Kidney glomerular epithelial cell (primary cell): ENCODE measurements around the gene LYST.
"Not testable (repeated sequence)": the region's sequence is repeated elsewhere in the genome, so short reads cannot be mapped to it uniquely, and the experiment has no call there.

Experiments used
- DNase-seq: peaks from one replicate; lab custom pipeline; 2025; lab: John Stamatoyannopoulos, UW

LYST gene

DNA sequence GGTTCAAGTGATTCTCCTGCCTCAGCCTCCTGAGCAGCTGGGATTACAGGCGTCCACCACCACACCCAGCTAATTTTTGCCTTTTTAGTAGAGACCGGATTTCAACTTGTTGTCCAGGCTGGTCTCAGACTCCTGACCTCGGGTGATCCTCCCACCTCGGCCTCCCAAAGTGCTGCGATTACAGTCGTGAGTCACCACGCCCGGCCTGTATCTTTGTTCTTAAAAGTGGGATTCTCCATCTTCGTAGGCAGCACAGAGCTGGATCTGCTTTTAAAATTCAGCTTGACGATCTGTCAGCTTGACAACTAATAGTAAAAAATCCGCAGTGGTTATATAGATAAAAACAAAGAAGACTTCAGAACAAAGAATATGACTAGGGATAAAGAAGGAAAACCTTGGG is 214.3 kb downstream of the LYST start:
- DNase-seq, result no peak

DNA sequence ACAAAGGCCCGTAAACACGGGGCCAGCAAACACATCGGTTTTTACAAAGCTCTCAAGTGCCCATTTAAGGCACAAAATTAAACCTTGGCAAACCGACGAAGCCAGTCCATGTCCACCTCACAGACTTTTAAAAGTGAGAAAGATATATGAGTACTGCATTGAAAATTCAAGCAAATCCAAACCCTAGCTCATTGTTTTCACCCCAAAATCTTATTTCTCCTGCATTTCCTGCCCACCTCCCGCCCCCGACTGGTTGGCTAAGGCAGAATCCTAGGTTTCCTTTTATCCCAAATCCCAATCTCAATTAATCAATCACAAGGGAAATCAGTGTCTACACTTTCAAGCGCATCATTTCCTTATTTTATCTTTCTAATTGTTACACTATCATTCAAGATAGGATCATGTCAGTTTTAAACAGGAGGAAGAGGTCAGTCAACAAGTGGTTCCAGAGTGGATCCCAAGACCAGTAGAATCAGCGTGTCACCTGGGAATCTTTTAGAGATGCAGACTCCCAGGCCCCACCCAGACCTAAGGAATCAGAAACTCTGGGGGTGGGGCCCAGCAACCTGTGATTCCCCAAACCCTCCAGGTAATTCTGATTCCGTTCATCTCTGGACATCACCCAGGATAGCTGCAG is 215.4 kb downstream of the LYST start:
- no peak for DNase-seq

DNA sequence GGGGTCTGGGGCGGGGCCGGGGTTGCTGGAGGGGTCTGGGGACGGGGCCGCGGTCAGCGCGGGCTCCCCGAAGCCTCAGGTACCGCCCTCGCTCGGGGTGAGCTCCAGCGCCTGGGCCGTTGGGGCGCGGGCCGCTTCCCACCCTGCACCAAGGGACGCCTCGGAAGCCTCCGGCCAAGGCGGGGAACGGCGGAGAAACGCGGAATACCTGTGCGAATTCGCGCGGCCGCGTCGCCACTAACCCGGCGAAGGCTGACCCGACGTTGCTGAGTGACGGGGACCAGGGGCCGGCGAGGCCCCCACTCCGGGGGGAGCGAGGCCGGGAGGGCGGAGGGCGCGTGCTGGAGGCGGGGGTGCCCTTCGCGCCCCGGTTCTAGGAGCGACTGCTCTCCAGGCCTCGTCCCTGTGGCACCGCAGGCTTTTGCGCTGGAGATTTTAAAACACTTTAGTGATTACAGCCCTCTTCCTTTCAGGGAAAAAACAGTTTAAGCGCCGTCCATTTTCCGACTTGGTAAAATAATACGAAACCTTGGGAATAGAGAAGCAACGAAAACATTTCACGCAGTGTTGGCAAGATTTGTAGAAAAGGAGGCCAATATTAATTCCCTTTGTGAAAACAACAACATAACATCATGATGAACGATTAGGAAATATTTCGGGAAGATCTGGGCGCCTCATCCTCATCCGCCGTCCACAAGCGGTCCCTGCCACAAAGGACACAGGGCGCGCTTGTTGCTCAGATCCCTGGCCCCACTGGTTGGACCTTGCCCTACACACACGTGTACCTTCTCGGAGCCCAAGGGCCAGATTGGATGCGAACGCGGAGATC is 216.2 kb downstream of the LYST start:
- no peak for DNase-seq

DNA sequence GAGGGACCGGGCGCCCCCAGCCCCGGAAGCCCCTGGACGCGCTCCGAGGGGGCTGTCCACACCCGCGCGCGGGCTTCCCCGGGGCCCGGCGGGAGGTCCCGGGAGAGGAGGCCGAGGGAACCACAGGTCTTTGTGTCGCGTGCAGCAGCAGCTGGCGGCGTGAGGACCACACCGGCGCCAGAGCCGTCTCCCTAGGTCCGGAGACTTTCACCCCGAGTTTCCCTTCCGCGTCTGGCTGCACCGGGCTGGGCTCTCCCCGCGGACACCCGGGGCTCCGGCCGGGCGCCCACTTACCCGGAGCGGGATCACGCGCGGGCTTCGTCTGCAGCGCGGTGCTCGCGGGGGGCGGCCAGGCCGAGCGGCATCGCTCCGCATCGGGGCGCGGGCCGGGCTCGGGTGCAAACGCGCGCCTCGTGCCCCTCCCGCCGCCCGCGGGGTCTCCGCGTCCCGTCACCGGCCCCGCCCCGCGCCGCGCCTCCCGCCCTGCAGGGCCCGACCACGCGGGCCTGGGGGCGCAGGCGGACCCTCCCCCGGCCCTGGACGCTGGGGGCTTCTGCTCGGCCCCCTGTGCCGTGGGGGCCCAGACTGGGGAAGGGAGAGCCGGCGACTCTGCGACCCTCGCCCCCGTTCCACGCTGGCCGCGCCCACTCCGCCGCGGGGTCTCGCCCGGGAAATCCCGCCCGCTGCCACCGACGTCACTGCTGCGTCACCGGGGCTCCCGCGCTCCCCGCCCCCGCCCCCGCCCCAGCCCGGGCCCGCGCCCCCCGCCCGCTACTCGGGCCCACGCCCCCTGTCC is 217.1 kb downstream of the LYST start, which contains the start of gene GNG4:
Gene GNG4, minus strand, starts transcription at position 417 of the 796 bp plus-strand sequence. CDS start 65,946 bp downstream, outside the sequence.
- DNase-seq, result no peak

DNA sequence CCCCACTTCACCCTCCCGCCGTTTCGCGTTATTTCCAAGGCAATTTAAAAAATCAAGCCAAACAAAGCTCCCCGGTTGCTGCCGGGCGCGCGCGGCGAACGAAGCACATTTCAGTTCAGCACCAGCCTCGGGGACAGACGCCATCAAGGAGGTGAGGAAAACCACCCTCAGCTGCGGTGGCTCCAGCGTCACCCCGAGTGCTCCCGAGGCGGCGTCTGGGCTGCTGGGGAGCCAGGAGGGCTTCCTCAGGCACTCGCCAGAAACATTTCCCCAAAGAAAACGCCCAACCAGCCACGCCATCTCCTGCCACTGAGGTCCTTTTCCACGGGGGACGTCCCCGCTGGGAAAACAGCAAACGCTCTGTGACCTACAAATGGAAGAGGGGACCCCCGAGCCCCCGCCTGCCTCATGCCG is 217.7 kb downstream of the LYST start:
- peak; percentile 25 for DNase-seq

DNA sequence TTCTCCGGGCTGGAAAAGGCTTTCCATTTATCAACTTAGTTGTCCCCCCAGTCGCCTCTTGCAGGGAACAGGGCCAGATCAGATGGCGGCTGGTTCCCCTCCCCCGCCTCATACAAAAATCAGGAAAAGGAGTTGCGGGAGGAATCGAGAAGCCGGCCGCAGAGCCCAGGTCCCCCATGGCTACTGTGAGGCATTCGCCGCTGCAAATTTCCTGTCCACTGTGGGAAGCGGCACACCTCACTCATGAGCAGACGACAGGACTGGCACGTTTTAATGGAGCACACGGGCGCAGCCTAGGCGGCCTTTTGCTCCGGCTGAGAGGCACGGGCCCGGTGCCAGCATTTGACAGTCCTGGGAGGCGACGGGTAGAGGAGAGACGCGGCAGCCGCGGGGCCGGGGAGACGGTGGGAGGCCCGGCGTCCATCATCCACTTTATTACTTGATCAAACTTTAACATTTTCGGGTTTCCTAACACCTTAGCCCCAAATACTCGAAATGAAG is 218.2 kb downstream of the LYST start:
- no peak for DNase-seq

DNA sequence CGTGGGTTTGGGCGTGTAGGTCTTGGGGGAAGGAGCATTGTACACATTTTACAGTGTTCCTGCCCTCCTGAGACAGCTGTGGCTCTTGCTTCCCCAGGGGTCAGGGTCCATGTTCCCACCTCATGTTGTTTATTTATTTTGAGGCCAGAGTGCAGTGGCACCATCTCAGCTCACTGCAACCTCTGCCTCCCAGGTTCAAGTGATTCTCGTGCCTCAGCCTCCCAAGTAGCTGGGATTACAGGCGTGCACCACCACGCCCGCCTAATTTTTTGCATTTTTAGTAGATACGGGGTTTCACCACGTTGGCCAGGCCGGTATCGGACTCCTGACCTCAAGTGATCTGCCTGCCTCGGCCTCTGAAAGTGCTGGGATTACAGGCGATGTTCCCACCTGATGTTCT is 219.2 kb downstream of the LYST start:
- DNase-seq, result not testable (repeated sequence)

DNA sequence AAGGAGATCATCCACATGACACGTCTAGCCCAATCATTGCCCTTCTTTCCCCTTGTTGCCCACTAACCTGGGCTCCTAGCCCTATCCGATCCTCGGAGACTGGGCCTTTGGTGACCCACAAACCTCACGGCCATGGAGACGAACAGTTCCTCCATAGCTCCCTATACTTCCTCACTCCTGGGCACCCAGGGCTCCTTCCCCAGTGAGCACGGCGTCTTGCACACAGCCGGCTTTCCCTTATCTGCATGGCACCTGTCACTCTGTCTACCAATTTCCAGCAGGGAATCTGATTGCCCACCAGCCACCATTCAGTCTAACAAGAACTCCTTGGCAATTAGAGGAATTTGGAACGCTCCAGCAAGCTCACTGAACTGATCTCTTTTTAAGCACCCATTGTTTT is 220.2 kb downstream of the LYST start:
- no peak for DNase-seq

DNA sequence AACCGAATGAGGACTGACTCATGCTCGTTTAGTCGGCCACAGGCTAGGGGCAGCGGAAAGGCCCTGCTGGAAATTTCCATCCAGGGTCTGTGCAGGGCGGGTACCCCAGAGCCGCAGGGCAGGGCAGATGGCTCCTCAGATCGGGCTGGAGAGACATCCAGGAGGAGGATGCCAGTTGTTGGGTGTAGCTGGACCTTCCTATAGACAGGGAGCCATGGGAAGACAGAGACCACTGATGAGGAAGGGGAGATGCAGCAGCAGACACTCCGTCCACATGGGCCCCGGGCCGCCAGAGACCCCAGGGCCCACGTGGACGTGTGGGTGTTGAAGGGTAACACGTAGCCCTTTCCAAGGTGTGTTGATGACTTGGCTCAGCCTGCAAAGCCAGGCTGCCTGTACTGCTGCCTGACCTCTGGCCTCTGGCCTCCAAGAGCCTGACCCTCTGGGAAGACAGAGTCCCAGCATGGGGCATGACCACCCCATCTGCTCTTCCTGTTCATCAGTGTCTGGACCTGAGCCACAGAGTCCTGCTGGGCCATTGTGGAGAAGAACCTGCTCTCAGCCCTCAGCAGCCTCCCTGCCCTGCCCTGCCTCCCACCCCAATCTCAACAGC is 221.9 kb downstream of the LYST start:
- no peak for DNase-seq

DNA sequence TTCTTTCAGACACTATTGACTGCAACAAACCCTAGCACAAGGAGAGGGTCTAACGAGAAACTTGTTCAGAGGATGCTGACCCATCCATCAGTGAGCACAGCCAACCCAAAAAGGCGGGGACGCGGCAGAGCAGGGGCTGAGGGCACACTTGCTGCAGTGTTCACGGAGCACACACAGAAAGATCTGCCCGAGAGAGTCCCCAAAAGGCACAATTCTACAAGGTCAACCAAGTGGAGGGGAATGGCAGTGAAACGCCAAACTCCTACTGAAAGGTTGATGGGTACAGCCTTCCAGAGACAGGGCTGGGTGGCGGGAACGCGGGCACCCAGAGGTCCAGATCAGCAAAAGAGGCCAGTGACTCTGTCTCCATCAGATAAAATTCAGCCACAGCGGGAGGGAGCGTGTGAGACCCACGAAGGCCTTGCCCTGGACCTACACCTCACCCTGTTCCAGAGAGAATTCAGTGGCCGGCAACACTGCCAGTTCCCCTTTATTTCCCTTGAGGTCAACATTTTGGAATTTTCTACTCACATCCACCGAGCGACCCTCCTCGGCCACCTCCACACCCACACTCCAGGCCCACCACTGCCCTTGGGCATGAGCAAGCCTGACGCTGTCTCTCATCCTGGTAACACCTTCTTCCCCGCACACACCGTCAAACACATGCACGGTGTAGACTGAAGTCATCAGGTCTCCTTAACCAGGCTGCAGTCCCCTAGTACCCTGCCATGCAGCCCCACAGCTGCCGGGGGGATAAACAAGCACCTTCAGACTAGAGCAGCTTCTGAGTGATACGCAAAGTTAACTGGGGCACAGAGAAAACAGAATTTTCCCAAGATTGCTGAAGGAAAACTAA is 222.6 kb downstream of the LYST start:
- no peak for DNase-seq

DNA sequence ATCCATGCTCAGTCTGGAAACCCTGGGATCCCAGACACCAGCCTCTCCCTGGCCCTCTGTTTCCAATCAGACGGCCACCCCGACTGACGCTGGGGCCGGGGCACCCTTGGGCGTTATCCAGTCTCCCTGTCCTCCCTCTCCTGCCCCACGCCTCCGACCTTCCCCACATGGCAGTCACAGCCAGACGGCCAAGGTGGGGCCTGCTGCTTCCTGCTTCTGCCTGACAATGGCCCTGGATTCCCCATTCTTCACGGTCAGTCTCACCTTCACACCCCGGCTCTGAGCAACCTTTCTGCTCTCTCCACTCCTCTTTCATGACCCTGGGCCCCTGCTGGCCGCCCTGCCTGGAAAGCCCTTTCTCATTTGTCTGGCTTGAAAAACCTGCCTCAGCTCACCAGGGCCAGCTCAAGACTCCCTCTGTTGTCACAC is 223.7 kb downstream of the LYST start:
- DNase-seq, result no peak

DNA sequence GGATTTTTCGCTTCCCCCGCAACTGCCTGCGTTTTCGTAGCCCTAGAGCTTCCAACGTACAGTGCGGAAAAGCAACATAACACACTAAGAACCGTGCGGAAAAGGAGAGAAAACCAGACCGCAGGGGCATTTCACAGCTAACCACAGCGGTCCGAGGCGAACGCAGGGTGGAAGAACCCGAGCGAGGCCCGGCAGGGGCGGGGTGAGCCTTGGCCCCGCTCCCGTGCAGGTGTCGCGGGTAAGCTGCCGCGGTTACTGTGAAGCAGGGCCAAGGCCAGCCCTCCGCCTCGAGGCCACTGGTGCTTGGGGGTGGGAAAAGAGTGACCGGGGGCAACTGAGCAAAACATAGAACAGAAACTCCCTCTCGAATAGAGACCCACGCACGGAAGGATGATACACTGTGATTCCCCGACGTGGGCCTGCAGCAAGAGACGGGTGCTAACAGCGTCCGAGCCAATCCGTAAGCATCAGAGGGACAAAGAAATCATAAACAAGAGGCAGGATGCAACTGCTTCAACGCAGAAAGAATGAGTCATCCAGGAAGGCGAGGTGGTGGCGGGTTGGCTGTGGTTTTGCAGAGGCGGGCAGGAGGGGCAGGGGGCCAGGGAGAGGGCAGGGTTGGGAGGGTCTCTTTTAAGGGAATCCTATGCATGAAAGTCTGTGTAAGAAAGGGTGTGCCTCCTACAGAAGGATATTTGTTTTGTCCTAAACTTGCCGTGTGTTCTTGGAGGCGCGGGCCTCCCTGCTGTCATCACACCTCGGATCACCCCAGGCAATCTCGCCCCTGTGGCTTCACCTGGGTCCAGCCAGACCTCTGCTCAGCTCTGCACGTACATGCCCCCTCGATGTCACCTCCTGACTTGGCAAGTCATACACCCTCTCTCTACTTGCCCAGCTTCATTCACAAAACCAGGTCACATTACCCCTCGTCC is 224.4 kb downstream of the LYST start:
- no peak for DNase-seq

DNA sequence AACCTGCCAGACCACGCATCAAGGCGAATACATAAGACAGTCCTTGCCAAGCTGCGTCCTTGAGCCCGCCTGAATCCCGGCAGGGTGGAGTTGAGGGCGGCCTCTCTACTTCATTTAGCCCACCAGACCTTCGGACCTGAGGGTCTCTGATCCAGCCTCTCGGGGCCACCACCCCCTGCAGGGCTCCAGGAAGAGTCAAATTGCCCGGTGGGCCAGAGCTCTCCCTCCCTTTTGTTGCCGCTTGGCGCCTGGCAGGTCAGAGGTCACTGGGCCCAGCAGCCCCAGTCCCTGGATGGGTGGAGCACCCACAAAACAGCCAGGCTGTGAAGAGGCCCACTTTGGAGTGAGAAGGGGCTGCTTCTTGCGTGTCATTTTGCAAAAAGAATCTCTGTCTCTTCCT is 226.1 kb downstream of the LYST start:
- DNase-seq, result no peak

DNA sequence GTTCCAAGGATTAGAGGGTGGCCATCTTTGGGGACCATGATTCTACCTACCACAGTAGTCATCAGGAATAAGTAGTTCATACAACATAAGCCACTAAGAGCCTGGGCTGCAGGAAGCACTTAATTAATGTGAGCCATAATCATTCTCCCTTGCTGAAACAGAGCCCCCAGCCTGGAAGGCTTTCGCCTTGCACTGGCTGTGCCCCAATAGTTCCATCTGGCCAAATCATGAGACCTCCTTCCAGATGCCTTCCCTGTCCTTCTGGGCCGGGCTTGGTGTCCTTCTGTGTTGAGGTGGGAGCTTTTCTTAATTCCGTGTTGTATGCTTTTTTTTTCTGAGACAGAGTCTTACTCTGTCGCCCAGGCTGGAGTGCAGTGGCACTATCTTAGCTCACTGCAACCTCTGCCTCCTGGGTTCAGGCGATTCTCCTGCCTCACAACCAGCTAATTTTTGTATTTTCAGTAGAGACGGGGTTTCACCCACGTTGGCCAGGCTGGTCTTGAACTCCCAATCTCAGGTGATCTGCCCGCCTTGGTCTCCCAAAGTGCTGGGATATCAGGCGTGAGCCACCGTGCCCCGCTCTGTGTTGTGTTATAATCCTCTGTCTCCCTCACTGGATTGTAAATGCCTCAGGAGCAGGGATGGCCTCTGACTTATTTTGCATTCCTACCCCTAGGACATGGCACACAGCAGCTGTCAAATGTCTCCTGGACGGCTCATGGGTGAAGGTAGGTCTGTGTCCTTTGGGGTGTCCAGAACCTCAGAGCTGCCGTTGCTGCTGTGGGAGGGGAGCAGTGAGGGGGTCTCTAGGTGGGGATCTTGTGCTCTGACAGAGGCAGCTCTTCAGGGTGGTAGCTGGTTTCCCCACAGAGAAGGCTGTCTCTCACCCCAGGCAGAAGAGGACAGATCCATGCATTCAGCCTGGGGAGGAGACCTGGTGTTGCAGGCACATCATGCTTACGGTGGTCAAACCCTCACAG is 227.2 kb downstream of the LYST start:
- no peak for DNase-seq

DNA sequence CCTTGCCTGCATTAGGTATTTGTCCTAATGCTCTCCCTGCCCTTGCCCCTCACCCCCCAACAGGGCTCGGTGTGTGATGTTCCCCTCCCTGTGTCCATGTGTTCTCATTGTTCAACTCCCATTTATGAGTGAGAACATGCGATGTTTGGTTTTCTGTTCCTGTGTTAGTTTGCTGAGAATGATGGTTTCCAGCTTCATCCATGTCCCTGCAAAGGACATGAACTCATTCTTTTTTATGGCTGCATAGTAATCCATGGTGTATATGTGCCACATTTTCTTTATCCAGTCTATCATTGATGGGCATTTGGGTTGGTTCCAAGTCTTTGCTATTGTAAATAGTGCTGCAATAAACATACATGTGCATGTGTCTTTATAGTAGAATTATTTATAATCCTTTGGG is 228.1 kb downstream of the LYST start:
- DNase-seq, result not testable (repeated sequence)

DNA sequence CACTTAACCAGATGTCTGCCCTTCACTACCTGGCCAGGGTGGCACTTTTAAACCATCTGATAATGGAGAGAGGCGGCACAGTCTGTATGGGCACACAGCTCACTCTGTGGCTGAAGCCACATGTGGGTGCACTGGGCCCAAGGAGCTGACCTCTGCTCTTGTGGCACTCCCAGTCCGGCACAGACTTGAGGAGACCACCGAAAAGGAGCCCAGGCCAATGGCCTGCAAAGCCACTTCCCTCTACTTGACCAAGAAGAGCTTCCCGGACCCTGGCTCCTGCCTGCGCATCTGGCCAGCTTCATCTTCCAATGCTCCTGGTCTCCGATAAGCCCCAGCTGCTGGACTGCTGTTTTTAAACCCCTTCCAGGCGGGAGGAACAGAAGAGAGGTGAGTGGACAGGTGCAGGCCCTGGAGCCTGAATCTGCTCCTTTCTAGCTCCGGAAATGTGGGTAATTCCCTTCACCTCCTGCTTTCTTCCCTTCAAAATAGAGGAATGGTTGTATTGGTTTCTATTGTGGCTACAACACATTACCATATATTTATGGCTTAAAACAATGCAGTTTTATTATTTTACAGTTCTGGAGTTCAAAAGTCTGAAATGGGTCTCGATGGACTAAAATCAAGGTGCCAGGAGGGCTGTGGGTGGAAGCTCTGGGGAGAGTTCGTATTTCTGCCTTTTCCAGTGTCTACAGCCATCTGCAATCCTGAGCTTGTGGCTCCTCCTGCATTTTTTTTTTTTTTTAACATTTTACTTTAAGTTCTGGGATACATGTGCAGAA is 228.8 kb downstream of the LYST start:
- DNase-seq, result no peak

DNA sequence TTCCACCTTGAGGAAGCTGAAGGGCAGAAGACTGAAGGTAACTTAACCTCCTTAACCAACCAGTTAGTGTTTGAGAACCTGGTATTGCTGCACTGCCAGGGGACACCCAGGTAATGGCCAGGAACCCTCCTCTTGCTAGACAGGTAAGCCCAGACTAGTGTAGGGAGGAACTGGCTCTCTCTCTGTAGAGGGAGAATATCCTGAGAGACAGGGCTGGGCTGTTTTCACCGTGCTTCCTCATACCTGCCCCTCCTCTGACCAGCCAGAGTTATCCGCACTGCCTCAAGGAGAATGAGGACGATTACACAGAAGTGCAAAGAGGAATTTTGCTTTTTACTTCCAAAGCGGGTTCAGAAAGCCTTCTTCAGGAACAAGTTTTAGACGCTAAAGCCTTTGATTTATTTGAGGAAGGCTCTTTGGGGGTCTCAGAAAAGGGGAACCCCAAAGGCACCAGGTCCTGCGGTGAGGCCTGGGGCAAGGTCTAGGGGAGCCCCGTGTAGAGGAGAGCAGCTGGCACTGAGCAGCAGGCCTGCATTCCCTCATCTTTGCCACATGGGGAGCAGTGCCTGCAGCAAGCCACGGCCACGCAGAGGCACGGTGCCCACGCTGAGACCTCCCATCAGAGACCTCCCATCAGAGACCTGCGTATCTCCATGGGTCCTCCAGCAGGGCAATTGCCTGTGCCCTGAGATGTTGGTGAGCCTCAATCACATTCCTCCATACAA is 230.6 kb downstream of the LYST start:
- no peak for DNase-seq
